ENCODE results near the gene AVEN.

Gene AVEN

GRCh38 chr15:33910741-33911140 lies 128.3 kb downstream of the AVEN start:
- Histone ChIP-seq H3K36me3 (replicated peaks; ENCODE audit: insufficient read depth, low read length) (no peaks in the 10 kb centered on the region), H2AFZ (ENCODE audit: low read length) (no peak overlapping the region), H3K4me1 (ENCODE audit: low read length) (peaks cover 21% of the 10 kb centered on the region), H4K20me1 (ENCODE audit: insufficient read depth, low read length) (no peaks in the 10 kb centered on the region), H3F3A (ENCODE audit: insufficient read depth, low read length) (peaks cover 8% of the 10 kb centered on the region; the same call in 1 of the 2 replicates), H3K9ac (ENCODE audit: low read length) (no peak overlapping the region), H3K4me3 (ENCODE audit: low read length) (no peak overlapping the region), H3K9me2 (replicated peaks; ENCODE audit: insufficient read depth, low read length) (no peaks in the 10 kb centered on the region), H3K27me3 (replicated peaks; ENCODE audit: insufficient read depth, low read length) (no peaks in the 10 kb centered on the region), H3K27ac (ENCODE audit: low read length) (no peak overlapping the region), H3K79me2 (ENCODE audit: low read length) (peaks cover 17% of the 10 kb centered on the region), H3K9me3 (replicated peaks; ENCODE audit: insufficient read depth, low read length) (no peaks in the 10 kb centered on the region), H3K4me2 (ENCODE audit: low read depth, low read length) (no peak overlapping the region)
- DNase-seq: no peak
- TF ChIP-seq EZH2phosphoT487 (IDR thresholded peaks at IDR 0.05; ENCODE audit: low read length): no peak

- no peaks in the 10 kb centered on the region for H3K9me2 ChIP-seq (replicated peaks; ENCODE audit: insufficient read depth, low read length)
- DNase-seq: no peak
- H3K79me2 ChIP-seq (ENCODE audit: low read length): 0 out of 2 replicates have a peak, but pooled peaks cover under 1% of the 10 kb centered on the region
- H3K9me3 ChIP-seq (replicated peaks; ENCODE audit: insufficient read depth, low read length): no peaks in the 10 kb centered on the region
- no peaks in the 10 kb centered on the region for H3F3A ChIP-seq (ENCODE audit: insufficient read depth, low read length)
- H2AFZ ChIP-seq (ENCODE audit: low read length): no peak overlapping the region
- no peak for TF ChIP-seq CTCF (IDR thresholded peaks at IDR 0.05; ENCODE audit: low read length)
- TF ChIP-seq EZH2 (optimal IDR thresholded peaks at IDR 0.05; ENCODE audit: low read depth, low read length): no peak
- no peak for TF ChIP-seq EZH2phosphoT487 (IDR thresholded peaks at IDR 0.05; ENCODE audit: low read length)
- no peaks in the 10 kb centered on the region for H3K27me3 ChIP-seq (replicated peaks; ENCODE audit: insufficient read depth, low read length)
- no peak overlapping the region for H3K4me3 ChIP-seq (ENCODE audit: low read length)
- no peaks in the 10 kb centered on the region for H3K36me3 ChIP-seq (replicated peaks; ENCODE audit: insufficient read depth, low read length)
- H3K27ac ChIP-seq (ENCODE audit: low read length): no peak overlapping the region
- H4K20me1 ChIP-seq (ENCODE audit: insufficient read depth, low read length): no peaks in the 10 kb centered on the region
- no peak overlapping the region for H3K4me2 ChIP-seq (ENCODE audit: low read depth, low read length)
- H3K9ac ChIP-seq (ENCODE audit: low read length): no peak overlapping the region
- peaks cover 5% of the 10 kb centered on the region for H3K4me1 ChIP-seq (ENCODE audit: low read length)
Measured at GRCh38 chr15:33908406-33908805, 130.6 kb downstream of the AVEN start.

GRCh38 chr15:33907326-33907725 lies 131.7 kb downstream of the AVEN start:
- Histone ChIP-seq H3K4me2 (ENCODE audit: low read depth, low read length) (no peak overlapping the region), H3K27ac (ENCODE audit: low read length) (no peak overlapping the region), H3K27me3 (replicated peaks; ENCODE audit: insufficient read depth, low read length) (no peaks in the 10 kb centered on the region), H3K79me2 (ENCODE audit: low read length) (no peaks in the 10 kb centered on the region), H3K9ac (ENCODE audit: low read length) (no peak overlapping the region), H3K36me3 (replicated peaks; ENCODE audit: insufficient read depth, low read length) (no peaks in the 10 kb centered on the region), H2AFZ (ENCODE audit: low read length) (no peak overlapping the region), H4K20me1 (ENCODE audit: insufficient read depth, low read length) (no peaks in the 10 kb centered on the region), H3F3A (ENCODE audit: insufficient read depth, low read length) (no peaks in the 10 kb centered on the region), H3K9me3 (replicated peaks; ENCODE audit: insufficient read depth, low read length) (no peaks in the 10 kb centered on the region), H3K4me3 (ENCODE audit: low read length) (no peak overlapping the region), H3K9me2 (replicated peaks; ENCODE audit: insufficient read depth, low read length) (no peaks in the 10 kb centered on the region), H3K4me1 (ENCODE audit: low read length) (peaks cover 5% of the 10 kb centered on the region)
- TF ChIP-seq EZH2phosphoT487 (IDR thresholded peaks at IDR 0.05; ENCODE audit: low read length): no peak
- no peak for TF ChIP-seq EZH2 (optimal IDR thresholded peaks at IDR 0.05; ENCODE audit: low read depth, low read length)
- no peak for TF ChIP-seq CTCF (IDR thresholded peaks at IDR 0.05; ENCODE audit: low read length)
- DNase-seq: no peak

GRCh38 chr15:33903661-33904060 lies 135.3 kb downstream of the AVEN start:
- no peaks in the 10 kb centered on the region for H3K79me2 ChIP-seq (ENCODE audit: low read length)
- H2AFZ ChIP-seq (ENCODE audit: low read length): no peak overlapping the region
- H3K9me2 ChIP-seq (replicated peaks; ENCODE audit: insufficient read depth, low read length): no peaks in the 10 kb centered on the region
- no peaks in the 10 kb centered on the region for H3K9me3 ChIP-seq (replicated peaks; ENCODE audit: insufficient read depth, low read length)
- H3K27ac ChIP-seq (ENCODE audit: low read length): no peak overlapping the region
- H3K27me3 ChIP-seq (replicated peaks; ENCODE audit: insufficient read depth, low read length): no peaks in the 10 kb centered on the region
- TF ChIP-seq EZH2phosphoT487 (IDR thresholded peaks at IDR 0.05; ENCODE audit: low read length): no peak
- no peaks in the 10 kb centered on the region for H3F3A ChIP-seq (ENCODE audit: insufficient read depth, low read length)
- no peak overlapping the region for H3K9ac ChIP-seq (ENCODE audit: low read length)
- DNase-seq: no peak
- H3K4me3 ChIP-seq (ENCODE audit: low read length): no peak overlapping the region
- H3K4me1 ChIP-seq (ENCODE audit: low read length): 0 out of 2 replicates have a peak, but pooled peaks cover under 1% of the 10 kb centered on the region
- H3K4me2 ChIP-seq (ENCODE audit: low read depth, low read length): no peak overlapping the region
- H4K20me1 ChIP-seq (ENCODE audit: insufficient read depth, low read length): no peaks in the 10 kb centered on the region
- H3K36me3 ChIP-seq (replicated peaks; ENCODE audit: insufficient read depth, low read length): no peaks in the 10 kb centered on the region
